Liver (tissue), 9 donors: ENCODE results near the gene DGCR8. TPM values are rescaled to one million over a fixed set of nuclear protein-coding genes. Genes with fewer than 3 reads are reported as not detected.

Experiments used
- DNase-seq: peaks from one replicate; pipeline ENCODE4 v3.0.0-alpha.2; 2017; ENCODE audit warnings: low spot score
- H3K27ac ChIP-seq, 2 donors: one replicate each; pipeline ENCODE4 v1.7.0; 2013; ENCODE audit warnings: inconsistent platforms in 2 of 2, low read length in 2 of 2, control low read depth in 1 of 2, low read depth in 1 of 2, mild to moderate bottlenecking in 1 of 2
- H3K27me3 ChIP-seq, 4 donors: one replicate each; pipeline versions ENCODE4 v1.6.1 to v1.7.0; 2013; ENCODE audit warnings: low read length in 3 of 4, inconsistent platforms in 1 of 4, mild to moderate bottlenecking in 1 of 4, moderate library complexity in 1 of 4; ENCODE audit not compliant: control insufficient read depth in 4 of 4, insufficient read depth in 4 of 4
- H3K36me3 ChIP-seq, 4 donors: one replicate each; pipeline versions ENCODE4 v1.6.1 to v1.7.0; 2013; ENCODE audit warnings: low read length in 3 of 4, mild to moderate bottlenecking in 3 of 4, low read depth in 1 of 4, moderate library complexity in 1 of 4; ENCODE audit not compliant: control insufficient read depth in 4 of 4, insufficient read depth in 3 of 4
- H3K4me1 ChIP-seq, 4 donors: one replicate each; pipeline versions ENCODE4 v1.6.1 to v1.7.0; 2013; ENCODE audit warnings: low read length in 3 of 4, mild to moderate bottlenecking in 3 of 4, moderate library complexity in 1 of 4; ENCODE audit not compliant: control insufficient read depth in 4 of 4, insufficient read depth in 4 of 4
- H3K4me3 ChIP-seq, 3 donors: one replicate each; pipeline versions ENCODE4 v1.6.1 to v1.7.0; 2013; ENCODE audit warnings: low read length in 3 of 3, control low read depth in 1 of 3, low read depth in 1 of 3, mild to moderate bottlenecking in 1 of 3
- H3K9ac ChIP-seq, 2 donors: one replicate each; pipeline ENCODE4 v1.7.0; 2013; ENCODE audit warnings: low read length in 2 of 2, mild to moderate bottlenecking in 2 of 2, moderate library complexity in 2 of 2, control low read depth in 1 of 2, low read depth in 1 of 2
- H3K9me3 ChIP-seq, 4 donors: one replicate each; pipeline versions ENCODE4 v1.6.1 to v1.7.0; 2013; ENCODE audit warnings: low read length in 3 of 4; ENCODE audit not compliant: control insufficient read depth in 4 of 4
- EGR1 ChIP-seq, 2 donors: IDR thresholded peaks; 2 replicates each; pipeline ENCODE4 v1.6.1; 2016 to 2018; ENCODE audit warnings: antibody characterized with exemption in 2 of 2, low read depth in 2 of 2
- FOXA1 ChIP-seq: IDR thresholded peaks from 2 replicates; pipeline ENCODE4 v1.6.1; 2016; ENCODE audit warnings: antibody characterized with exemption
- FOXA2 ChIP-seq: IDR thresholded peaks from 2 replicates; pipeline ENCODE4 v1.6.1; 2016; ENCODE audit warnings: antibody characterized with exemption
- GABPA ChIP-seq, 2 donors: IDR thresholded peaks in 1 of 2; conservative IDR thresholded peaks in 1 of 2; 2 replicates each; pipeline ENCODE4 v1.6.1; 2016; ENCODE audit warnings: antibody characterized with exemption in 2 of 2, mild to moderate bottlenecking in 1 of 2, moderate library complexity in 1 of 2
- HNF4A ChIP-seq, 2 donors: conservative IDR thresholded peaks; 2 replicates each; pipeline ENCODE4 v1.6.1; 2016; ENCODE audit warnings: antibody characterized with exemption in 2 of 2, mild to moderate bottlenecking in 2 of 2
- HNF4G ChIP-seq: IDR thresholded peaks from 2 replicates; pipeline ENCODE4 v1.6.1; 2016; ENCODE audit warnings: antibody characterized with exemption
- JUND ChIP-seq, 2 donors: IDR thresholded peaks; 2 replicates each; pipeline ENCODE4 v1.6.1; 2016; ENCODE audit warnings: antibody characterized with exemption in 2 of 2
- NR2F2 ChIP-seq: IDR thresholded peaks from 2 replicates; pipeline ENCODE4 v1.6.1; 2016; ENCODE audit warnings: antibody characterized with exemption
- RAD21 ChIP-seq, 2 donors: IDR thresholded peaks; 2 replicates each; pipeline ENCODE4 v1.6.1; 2016; ENCODE audit warnings: antibody characterized with exemption in 2 of 2, mild to moderate bottlenecking in 2 of 2
- REST ChIP-seq: IDR thresholded peaks from 2 replicates; pipeline ENCODE4 v1.6.1; 2016; ENCODE audit warnings: antibody characterized with exemption, mild to moderate bottlenecking
- SP1 ChIP-seq: IDR thresholded peaks from 2 replicates; pipeline ENCODE4 v1.6.1; 2018; ENCODE audit warnings: antibody characterized with exemption, mild to moderate bottlenecking
- TAF1 ChIP-seq: conservative IDR thresholded peaks from 2 replicates; pipeline ENCODE4 v1.6.1; 2016; ENCODE audit warnings: antibody characterized with exemption, mild to moderate bottlenecking
- YY1 ChIP-seq: IDR thresholded peaks from 2 replicates; pipeline ENCODE4 v1.6.1; 2016; ENCODE audit warnings: antibody characterized with exemption, mild to moderate bottlenecking
- ZBTB33 ChIP-seq: IDR thresholded peaks from 2 replicates; pipeline ENCODE4 v1.6.1; 2016; ENCODE audit warnings: antibody characterized with exemption
- WGBS: extraction: QIAGEN DNeasy Blood & Tissue Kit; methylation state at CpG from one replicate; pipeline ENCODE4 v1.1.7; 2013; 5-methylcytosine and 5-hydroxymethylcytosine counted together
- polyA plus RNA-seq, 2 donors: library from polyadenylated mRNA; stranded (reverse) in 1 of 2; unstranded in 1 of 2; fragments of 200-250 nt in 1 of 2; fragments of >200 nt in 1 of 2; fragmentation: Nextera tagmentation in 1 of 2; extraction: Ambion mirVana in 1 of 2; gene quantifications; one replicate each; pipeline versions ENCODE4 v1.2.1 to v1.2.3, GENCODE V29; 2013 to 2015
- total RNA-seq, 2 donors: library from RNA; depleted of rRNA; stranded (reverse); fragments of >200 nt; gene quantifications; one replicate each; pipeline ENCODE4 v1.2.3, GENCODE V29; 2014
- TF ChIP-seq, protein P1 (sequence below): IDR thresholded peaks from 2 replicates; pipeline ENCODE4 v1.6.1; 2016; ENCODE audit warnings: antibody characterized with exemption
- TF ChIP-seq, protein P2 (sequence below): IDR thresholded peaks from 2 replicates; pipeline ENCODE4 v1.6.1; 2016; ENCODE audit warnings: antibody characterized with exemption
- donor health status: healthy.
- donor health status: healthy.
- donor health status: healthy.
- donor health status: healthy.
- donor health status: healthy.

Gene DGCR8
- total and polyA plus RNA-seq, 4 donors: 7.9 to 27.1 (median 15.8) TPM

GRCh38 chr22:20080776-20081654, 974 bp downstream of the DGCR8 start:
- Histone ChIP-seq H3K9me3 (no peaks in the 10 kb centered on the region), H3K9ac (peak overlapping the region; percentile 61 to 89), H3K36me3 (peaks cover 0 to 5% (median 4%) of the 10 kb centered on the region in 4 donors), H3K27ac (peak overlapping the region; percentile 69 to 84), H3K4me1 (peaks cover 22 to 49% (median 46%) of the 10 kb centered on the region in 4 donors), H3K4me3 (peak overlapping the region; percentile 75 to 90 (median 88)), H3K27me3 (no peaks in the 10 kb centered on the region)
- no peak for TF ChIP-seq YY1
- no peak for TF ChIP-seq TAF1
- no peak for TF ChIP-seq FOXA1
- no peak for TF ChIP-seq NR2F2
- TF ChIP-seq, protein P1, sequence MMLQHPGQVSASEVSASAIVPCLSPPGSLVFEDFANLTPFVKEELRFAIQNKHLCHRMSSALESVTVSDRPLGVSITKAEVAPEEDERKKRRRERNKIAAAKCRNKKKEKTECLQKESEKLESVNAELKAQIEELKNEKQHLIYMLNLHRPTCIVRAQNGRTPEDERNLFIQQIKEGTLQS: no peak
- no peak for TF ChIP-seq SP1
- no peak for TF ChIP-seq HNF4G
- no peak for TF ChIP-seq FOXA2
- TF ChIP-seq RAD21 (IDR thresholded peaks at IDR 0.05): no peak
- TF ChIP-seq JUND (IDR thresholded peaks at IDR 0.05): no peak
- TF ChIP-seq ZBTB33: no peak
- TF ChIP-seq REST: no peak
- TF ChIP-seq, protein P2, sequence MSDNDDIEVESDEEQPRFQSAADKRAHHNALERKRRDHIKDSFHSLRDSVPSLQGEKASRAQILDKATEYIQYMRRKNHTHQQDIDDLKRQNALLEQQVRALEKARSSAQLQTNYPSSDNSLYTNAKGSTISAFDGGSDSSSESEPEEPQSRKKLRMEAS: no peak
- no peak for TF ChIP-seq GABPA (IDR thresholded peaks at IDR 0.05 in 1 of 2, conservative IDR thresholded peaks at IDR 0.05 in 1 of 2)
- no peak for TF ChIP-seq EGR1 (IDR thresholded peaks at IDR 0.05; ENCODE audit: low read depth in 2 of 2)
- no peak for DNase-seq
- WGBS: 13% methylated on average over 27 of the region's 27 CpGs

- DNase-seq: no peak
- Histone ChIP-seq H3K36me3 (peaks cover 12 to 24% (median 16%) of the 10 kb centered on the region in 4 donors), H3K27ac (peak overlapping the region; percentile 38 to 92), H3K9me3 (no peaks in the 10 kb centered on the region), H3K27me3 (no peaks in the 10 kb centered on the region), H3K4me1 (peaks cover 22 to 53% (median 46%) of the 10 kb centered on the region in 4 donors), H3K9ac (peak overlapping the region in 1 of 2 donors; percentile 10), H3K4me3 (no peak overlapping the region)
- WGBS: 91% methylated on average over 10 of the region's 10 CpGs
- TF ChIP-seq EGR1 (IDR thresholded peaks at IDR 0.05; ENCODE audit: low read depth in 2 of 2) (no peak), NR2F2 (no peak), REST (no peak), FOXA2 (no peak), HNF4A (conservative IDR thresholded peaks at IDR 0.05) (no peak), YY1 (no peak), SP1 (no peak), JUND (IDR thresholded peaks at IDR 0.05) (no peak), GABPA (IDR thresholded peaks at IDR 0.05 in 1 of 2, conservative IDR thresholded peaks at IDR 0.05 in 1 of 2) (no peak)
- TF ChIP-seq, protein P2: no peak
- TF ChIP-seq, protein P1: no peak
Measured at GRCh38 chr22:20083157-20083890, 3.3 kb downstream of the DGCR8 start.
